ENCODE measurements around the gene CHST10.
"Not testable (repeated sequence)": the region's sequence is repeated elsewhere in the genome, so short reads cannot be mapped to it uniquely, and the experiment has no call there.

Gene CHST10

GRCh38 chr2:100416935-100417710 is at the start of gene CHST10:
Gene CHST10 (minus strand): TSS chr2:100417668. CDS start chr2:100406675, 10,993 bp downstream.
- peak; percentile 58 for DNase-seq

GRCh38 chr2:100460904-100461530 is 43.5 kb upstream of the CHST10 start:
- DNase-seq: no peak

- not testable (repeated sequence) for DNase-seq
Observed at GRCh38 chr2:100456357-100456756, 38.9 kb upstream of the CHST10 start.

- DNase-seq: no peak
Observed at GRCh38 chr2:100453853-100454252, 36.4 kb upstream of the CHST10 start.

- no peak for DNase-seq
Observed at GRCh38 chr2:100451734-100452133, 34.3 kb upstream of the CHST10 start.

- DNase-seq: no peak
Observed at GRCh38 chr2:100451092-100451491, 33.6 kb upstream of the CHST10 start.

- DNase-seq: no peak
Observed at GRCh38 chr2:100446696-100447095, 29.2 kb upstream of the CHST10 start.

GRCh38 chr2:100437751-100438150 is 20.3 kb upstream of the CHST10 start:
- no peak for DNase-seq

GRCh38 chr2:100429726-100430125 is 12.3 kb upstream of the CHST10 start:
- DNase-seq: no peak

GRCh38 chr2:100427627-100428258 is 10.3 kb upstream of the CHST10 start:
- peak; percentile 24 for DNase-seq

- no peak for DNase-seq
Observed at GRCh38 chr2:100427111-100427510, 9.6 kb upstream of the CHST10 start.

GRCh38 chr2:100426384-100426720 is 8.9 kb upstream of the CHST10 start:
- no peak for DNase-seq

GRCh38 chr2:100425573-100426383 is 8.3 kb upstream of the CHST10 start:
- no peak for DNase-seq

GRCh38 chr2:100425107-100425506 is 7.6 kb upstream of the CHST10 start:
- no peak for DNase-seq

- DNase-seq: no peak
Observed at GRCh38 chr2:100424277-100424875, 6.9 kb upstream of the CHST10 start.

- DNase-seq: peak; percentile 26
Observed at GRCh38 chr2:100423631-100424030, 6.2 kb upstream of the CHST10 start.

- DNase-seq: peak; percentile 35
Observed at GRCh38 chr2:100422320-100423055, 5.0 kb upstream of the CHST10 start.

GRCh38 chr2:100419915-100420314 is 2.4 kb upstream of the CHST10 start:
- no peak for DNase-seq

GRCh38 chr2:100418406-100418962 is 1.0 kb upstream of the CHST10 start:
- no peak for DNase-seq

- DNase-seq: no peak
Observed at GRCh38 chr2:100417711-100418124, 250 bp upstream of the CHST10 start.

- no peak for DNase-seq
Observed at GRCh38 chr2:100416397-100416934, 1.0 kb downstream of the CHST10 start.

Measured in EL (cell line).